Stimulated activated CD8-positive, alpha-beta memory T cell treated with anti-CD3 and anti-CD28 coated beads, Interleukin-7, amount 100 ng/mL, for 4 hours (primary cell): ENCODE measurements around the gene USP35.
"Not testable (repeated sequence)": the region's sequence is repeated elsewhere in the genome, so short reads cannot be mapped to it uniquely, and the experiment has no call there.

Source experiments
- DNase-seq, 2 donors: peaks; one replicate each; pipeline ENCODE4 v3.0.0-alpha.2; 2020; ENCODE audit warnings: low read depth in 2 of 2

The USP35 gene

GRCh38 chr11:78170413-78170812, 18.3 kb upstream of the USP35 start:
- DNase-seq, result no peak

DNA sequence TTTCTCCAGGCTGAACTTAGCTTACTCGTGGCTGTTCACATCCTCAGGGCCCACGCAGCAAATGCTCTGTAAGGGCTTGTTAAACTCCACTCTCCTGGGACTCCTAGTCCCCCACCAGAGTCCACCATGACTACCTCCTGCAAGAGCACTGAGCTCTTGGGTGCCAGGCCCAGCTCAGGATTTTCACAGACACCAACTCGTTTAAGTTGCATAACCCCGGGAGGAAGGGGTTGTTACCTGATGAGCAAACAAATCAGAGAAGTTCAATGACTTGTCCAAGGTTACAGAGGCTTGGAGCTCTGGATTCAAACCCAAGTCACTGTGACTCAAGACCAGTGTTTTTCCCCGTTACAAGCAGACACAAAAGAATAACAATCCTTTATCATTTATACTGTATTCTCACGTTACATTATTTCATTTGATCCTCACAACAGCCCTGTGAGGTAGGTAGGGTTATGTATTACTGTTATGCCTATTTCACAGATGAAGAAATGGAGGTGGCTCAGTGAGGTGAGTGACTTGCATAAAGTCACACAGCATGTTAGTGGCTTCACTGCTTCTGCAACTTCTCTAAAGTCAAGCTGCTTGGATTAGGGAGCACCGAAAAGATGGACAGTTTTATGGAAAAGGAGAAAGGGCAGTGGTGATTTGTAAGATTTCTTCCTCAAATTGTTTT, 17.7 kb upstream of the USP35 start:
- DNase-seq, result no peak

DNA sequence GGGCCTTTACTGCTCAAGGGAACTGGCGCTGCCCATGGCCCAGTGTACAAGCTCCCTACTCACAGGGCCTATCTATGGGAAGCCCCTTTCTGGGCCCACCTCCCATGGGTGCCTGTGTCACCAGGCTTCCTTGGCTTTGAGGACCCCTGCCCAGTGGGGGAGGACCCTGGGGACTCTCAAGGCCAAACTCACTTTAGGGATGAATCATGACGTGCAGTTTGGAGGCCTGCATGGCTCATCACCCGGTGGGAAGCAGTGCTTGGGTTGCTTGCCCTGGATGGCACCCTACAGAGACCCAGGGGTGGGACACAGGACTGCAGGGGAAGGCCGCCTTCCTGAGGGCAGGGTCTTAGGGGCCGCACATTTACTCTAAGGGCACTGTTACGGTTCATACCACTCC, 16.8 kb upstream of the USP35 start:
- no peak for DNase-seq

GRCh38 chr11:78175862-78176261, 12.9 kb upstream of the USP35 start:
- DNase-seq, result not testable (repeated sequence)

GRCh38 chr11:78176605-78177141, 12.0 kb upstream of the USP35 start:
- DNase-seq, result no peak

GRCh38 chr11:78177216-78177615, 11.5 kb upstream of the USP35 start:
- no peak for DNase-seq

GRCh38 chr11:78179459-78180071, 9.2 kb upstream of the USP35 start:
- DNase-seq, result no peak

GRCh38 chr11:78180751-78181150, 8.0 kb upstream of the USP35 start:
- no peak for DNase-seq

GRCh38 chr11:78181185-78181584, 7.5 kb upstream of the USP35 start:
- DNase-seq, result no peak

DNA sequence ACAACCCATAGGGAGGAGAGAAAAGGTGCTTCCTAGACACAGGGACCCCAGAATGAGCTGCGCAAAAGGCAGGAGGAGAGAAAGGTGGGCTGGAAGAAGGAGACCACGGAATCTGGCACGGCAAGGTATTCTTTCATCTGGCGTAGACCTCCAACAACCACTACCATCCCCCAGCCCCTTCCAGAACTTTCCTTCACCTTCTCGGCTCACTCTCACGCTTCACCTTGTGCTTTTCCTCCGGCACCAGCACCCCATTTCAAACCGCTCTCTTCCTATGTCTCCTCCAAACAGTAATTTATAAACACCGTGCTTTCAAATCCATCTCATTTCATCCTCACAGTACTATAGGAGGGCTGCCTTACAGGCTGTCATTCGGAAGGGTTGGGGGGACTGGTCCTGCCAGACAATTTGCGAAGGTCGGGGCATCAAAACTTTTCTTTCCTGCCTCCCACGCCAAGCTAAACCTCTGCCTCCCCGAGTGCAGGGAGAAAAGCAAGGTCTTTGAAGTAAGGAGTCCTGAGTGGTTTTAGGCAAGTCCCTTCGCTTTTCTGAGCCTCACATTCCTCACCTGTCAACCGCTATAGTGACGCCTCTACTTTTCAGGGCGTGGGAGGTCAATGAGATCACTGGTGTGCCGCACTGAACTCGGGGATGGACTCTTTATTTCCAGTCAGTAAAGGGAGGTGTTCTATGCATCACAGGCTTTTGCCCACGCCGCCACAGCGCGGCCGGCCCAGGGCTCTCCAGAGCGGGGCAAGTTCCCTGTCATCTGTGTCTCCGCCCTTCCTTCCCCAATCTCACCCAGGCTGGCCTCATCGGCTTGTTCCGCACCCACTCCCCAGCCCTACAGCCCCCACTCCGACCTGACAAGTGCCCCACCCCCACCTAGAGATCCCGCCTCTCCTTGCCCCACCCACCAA, 1.1 kb upstream of the USP35 start:
- peak; percentile 79 to 83 for DNase-seq

GRCh38 chr11:78189174-78189724, 530 bp downstream of the USP35 start:
- DNase-seq, result no peak

DNA sequence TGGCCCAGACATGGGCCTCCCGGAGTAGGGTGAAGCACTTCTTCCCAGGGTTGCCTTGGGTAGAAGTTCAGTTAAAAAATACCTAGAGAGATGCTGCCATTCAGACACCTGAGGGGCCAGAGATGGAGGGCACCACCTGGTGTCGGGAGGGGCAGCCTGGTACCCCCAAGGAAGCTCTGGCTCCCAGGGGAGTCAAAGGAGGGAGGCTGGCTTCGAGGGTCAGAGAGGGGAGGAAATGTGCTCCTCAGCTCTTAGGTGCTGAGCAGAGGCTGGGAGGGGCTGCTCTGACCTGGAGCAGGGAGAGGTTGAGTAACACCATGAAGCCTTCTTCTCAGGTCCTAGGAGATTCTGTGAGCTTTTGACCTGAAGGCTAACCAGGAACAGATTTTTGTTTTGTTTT, 1.1 kb downstream of the USP35 start:
- DNase-seq, result no peak

DNA sequence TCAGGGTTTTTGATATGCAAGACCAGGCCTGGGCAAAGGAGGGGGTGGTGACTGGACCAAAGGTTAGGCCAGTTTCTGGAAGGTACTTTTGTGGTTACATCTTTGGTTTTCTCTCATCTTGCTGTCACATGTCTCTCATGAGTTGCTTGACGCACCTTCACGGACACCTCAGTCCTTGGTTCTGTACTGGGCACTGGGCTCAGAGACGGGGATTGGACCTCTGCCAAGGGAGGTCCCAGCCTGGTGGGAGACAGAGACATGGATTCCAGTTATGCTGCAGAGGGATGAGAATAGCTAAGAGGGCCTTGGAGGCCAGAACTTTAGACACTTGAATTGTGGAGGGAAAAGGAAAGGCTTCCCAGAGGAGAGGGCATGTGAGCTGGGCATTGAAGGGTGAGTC, 1.7 kb downstream of the USP35 start:
- no peak for DNase-seq

DNA sequence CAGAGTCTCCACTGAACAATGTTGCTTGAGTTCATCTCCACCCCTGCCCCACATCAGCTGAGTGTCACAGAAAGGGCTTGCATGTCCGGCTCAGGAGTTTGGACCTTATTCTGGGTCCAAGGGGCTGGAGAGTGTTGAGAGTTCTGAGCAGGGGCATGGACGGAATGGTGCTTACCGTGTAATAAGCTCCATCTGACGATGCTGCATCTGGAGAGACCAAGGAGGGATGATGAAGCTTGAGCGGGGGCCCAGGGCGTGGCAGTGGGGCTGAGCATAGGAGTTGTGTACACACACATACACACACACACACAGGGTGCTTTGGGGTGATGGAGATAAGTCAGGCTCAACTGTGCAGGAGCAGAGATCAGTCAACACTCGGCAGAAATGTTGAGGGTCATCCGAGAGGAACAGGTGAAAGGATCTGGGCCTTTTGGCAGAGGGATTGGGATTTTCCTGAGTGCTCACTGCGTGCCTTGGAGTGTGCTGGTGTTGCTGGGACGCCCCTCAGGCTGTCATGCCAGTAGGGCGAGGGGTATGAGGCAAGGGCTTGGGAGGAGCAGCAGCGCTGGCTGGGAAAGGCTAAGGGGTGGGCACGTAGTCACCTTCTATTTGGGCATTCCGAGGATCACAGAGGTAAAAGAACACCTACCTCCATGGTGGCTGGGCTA, 2.3 kb downstream of the USP35 start:
- no peak for DNase-seq

GRCh38 chr11:78192223-78192719, 3.6 kb downstream of the USP35 start:
- no peak for DNase-seq

DNA sequence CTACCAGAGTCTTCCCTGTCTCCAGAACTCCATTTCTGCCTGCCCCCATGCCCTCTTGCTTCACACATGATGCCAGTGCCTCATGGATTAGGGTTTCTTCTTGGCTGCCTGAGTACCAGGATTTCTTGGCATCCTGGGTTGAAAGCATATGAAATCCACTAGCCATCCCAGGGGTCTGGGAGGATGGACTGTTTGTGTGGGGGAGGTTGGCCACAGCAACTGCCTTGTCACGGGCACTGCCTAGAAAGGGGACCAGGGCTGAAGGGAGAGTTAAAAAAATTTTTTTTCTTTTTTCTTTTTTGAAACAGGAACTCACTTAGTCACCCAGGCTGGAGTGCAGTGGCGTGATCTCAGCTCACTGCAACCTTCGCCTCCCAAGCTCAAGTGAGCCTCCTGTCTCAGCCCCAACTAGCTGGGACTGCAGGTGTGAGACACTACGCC, 4.2 kb downstream of the USP35 start:
- DNase-seq, result no peak

DNA sequence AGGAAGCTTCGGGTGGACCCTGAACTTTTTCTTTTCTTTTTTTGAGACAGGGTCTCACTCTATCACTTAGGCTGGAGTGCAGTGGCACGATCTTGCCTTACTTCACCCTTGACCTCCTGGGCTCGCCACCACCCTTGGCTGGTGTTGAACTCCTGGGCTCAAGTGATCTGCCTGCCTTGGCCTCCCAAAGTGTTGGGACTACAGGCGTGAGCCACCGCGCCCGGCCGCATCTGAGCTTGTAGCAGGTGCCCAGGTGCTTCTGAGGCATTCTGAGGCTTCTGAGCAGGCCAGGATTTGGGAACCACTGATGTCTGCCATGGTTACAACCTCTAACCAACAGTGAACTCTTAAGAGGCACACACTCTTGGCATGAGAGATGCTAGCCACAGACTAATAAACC, 5.1 kb downstream of the USP35 start:
- no peak for DNase-seq

GRCh38 chr11:78194490-78194889, 5.8 kb downstream of the USP35 start:
- DNase-seq, result no peak

DNA sequence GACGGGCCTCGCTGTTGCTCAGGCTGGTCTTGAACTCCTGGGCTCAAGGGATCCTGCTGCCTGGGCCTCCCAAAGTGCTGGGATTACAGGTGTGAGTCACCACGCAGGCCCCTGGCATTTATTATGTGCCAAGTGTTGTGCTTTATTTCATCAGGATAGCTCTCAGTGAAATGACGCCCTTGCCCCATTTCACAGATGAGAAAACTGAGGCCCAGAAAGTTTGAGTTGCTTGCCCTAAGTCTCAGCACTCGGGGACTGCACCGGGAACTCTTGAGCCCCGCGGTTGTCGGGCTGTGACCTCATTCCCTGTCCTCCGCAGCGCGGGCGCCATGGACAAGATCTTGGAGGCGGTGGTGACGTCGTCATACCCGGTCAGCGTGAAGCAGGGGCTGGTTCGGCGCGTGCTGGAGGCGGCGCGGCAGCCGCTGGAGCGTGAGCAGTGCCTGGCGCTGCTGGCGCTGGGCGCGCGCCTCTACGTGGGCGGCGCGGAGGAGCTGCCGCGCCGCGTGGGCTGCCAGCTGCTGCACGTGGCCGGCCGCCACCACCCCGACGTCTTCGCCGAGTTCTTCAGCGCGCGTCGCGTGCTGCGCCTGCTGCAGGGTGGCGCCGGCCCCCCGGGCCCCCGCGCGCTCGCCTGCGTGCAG, 7.3 kb downstream of the USP35 start:
- no peak for DNase-seq

- no peak for DNase-seq
Measured at GRCh38 chr11:78196661-78197091, 8.0 kb downstream of the USP35 start.

DNA sequence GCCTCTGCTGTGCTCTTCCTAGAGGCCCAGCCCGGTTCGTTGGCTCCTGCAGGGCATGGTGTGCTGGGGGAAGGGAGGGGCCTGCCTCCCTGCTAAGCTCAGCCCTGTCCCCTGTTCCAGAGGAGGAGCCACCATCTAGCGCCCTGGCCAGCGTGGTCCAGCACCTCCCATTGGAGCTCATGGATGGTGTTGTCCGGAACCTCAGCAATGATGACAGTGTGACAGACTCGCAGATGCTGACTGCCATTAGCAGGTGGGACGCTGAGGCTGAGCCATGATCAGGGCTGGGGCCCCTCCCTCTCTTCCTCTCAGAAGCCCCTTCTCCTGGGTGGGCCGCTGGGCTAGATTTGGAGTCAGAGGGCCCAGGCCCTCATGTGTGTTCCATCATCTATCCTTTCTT, 9.1 kb downstream of the USP35 start:
- no peak for DNase-seq
